Fibroblast of mammary gland (primary cell): ENCODE results near the gene USP11.

ENCODE experiments used
- DNase-seq: peaks from one replicate; pipeline ENCODE4 v3.0.0-alpha.2; 2010; ENCODE audit warnings: low read depth
- H3K4me3 ChIP-seq: 2 replicates; pipeline ENCODE4 v1.5.1; 2011; ENCODE audit warnings: low read depth, mild to moderate bottlenecking, low read length, moderate library complexity; ENCODE audit not compliant: control insufficient read depth
- TF ChIP-seq, protein P1 (sequence below): conservative IDR thresholded peaks from 2 replicates; pipeline ENCODE4 v1.5.1; 2011; ENCODE audit warnings: low read depth, low read length, inconsistent platforms; ENCODE audit not compliant: control insufficient read depth, insufficient read depth

The USP11 gene

DNA sequence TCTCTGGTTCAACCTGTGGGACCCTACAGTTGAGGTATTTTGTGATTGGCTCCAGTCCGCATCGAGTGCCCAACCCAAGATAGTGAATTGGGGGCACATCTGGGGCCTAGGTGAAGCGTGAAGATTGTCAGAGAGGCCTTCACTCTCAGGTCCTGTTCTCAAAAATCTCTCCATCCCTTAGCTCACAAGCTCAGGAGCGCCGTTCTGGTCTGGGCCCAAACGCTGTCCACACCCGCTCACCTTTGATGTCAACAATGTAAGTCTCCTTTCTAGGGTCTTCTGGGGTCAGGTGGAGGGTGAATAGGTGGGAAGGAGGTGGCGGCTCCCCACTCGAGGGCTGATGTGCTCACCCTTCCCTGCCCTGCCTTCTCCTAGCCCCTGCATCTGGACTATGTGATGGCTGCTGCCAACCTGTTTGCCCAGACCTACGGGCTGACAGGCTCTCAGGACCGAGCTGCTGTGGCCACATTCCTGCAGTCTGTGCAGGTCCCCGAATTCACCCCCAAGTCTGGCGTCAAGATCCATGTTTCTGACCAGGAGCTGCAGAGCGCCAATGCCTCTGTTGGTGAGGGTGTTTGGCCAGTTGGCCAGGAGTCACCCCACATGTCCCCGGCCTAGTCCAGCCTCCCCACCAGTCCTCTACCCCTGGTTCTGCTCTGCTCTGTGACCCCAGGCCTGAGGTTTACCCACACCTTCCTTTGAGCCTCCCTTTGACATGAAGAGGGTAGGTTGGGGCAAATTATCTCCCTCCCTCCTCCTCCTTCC is 22.0 kb upstream of the USP11 start:
- TF ChIP-seq, protein P1, sequence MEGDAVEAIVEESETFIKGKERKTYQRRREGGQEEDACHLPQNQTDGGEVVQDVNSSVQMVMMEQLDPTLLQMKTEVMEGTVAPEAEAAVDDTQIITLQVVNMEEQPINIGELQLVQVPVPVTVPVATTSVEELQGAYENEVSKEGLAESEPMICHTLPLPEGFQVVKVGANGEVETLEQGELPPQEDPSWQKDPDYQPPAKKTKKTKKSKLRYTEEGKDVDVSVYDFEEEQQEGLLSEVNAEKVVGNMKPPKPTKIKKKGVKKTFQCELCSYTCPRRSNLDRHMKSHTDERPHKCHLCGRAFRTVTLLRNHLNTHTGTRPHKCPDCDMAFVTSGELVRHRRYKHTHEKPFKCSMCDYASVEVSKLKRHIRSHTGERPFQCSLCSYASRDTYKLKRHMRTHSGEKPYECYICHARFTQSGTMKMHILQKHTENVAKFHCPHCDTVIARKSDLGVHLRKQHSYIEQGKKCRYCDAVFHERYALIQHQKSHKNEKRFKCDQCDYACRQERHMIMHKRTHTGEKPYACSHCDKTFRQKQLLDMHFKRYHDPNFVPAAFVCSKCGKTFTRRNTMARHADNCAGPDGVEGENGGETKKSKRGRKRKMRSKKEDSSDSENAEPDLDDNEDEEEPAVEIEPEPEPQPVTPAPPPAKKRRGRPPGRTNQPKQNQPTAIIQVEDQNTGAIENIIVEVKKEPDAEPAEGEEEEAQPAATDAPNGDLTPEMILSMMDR, result no peak
- no peak for DNase-seq
- no peak overlapping the region for H3K4me3 ChIP-seq

DNA sequence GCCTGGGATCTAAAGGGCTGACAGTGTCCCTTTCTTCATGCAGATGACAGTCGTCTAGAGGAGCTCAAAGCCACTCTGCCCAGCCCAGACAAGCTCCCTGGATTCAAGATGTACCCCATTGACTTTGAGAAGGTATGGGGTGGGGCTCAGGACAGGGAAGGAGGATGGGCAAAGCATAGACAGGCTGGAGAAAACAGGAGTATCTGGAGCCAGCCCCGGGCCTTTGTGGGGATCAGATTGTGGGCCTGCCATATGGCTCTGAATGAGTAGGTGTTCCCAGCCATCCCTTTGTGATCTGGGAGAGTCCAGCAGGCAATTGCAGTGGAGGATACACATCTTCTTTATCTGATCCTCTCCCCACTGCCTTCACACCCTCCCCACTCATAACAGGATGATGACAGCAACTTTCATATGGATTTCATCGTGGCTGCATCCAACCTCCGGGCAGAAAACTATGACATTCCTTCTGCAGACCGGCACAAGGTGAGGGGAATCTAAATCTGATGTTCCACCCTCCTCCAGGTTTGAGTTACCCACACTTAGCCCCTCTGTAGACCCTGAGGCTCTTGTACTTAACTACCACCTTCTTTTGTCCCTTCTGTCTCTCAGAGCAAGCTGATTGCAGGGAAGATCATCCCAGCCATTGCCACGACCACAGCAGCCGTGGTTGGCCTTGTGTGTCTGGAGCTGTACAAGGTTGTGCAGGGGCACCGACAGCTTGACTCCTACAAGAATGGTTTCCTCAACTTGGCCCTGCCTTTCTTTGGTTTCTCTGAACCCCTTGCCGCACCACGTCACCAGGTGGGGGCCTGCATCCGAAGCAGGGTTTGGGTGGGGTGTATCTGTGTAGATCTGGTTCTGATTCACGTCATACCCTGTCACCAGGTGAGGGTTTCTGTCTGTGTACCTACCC is 20.2 kb upstream of the USP11 start:
- TF ChIP-seq, protein P1, result no peak
- DNase-seq, result no peak
- H3K4me3 ChIP-seq, result no peak overlapping the region

DNA sequence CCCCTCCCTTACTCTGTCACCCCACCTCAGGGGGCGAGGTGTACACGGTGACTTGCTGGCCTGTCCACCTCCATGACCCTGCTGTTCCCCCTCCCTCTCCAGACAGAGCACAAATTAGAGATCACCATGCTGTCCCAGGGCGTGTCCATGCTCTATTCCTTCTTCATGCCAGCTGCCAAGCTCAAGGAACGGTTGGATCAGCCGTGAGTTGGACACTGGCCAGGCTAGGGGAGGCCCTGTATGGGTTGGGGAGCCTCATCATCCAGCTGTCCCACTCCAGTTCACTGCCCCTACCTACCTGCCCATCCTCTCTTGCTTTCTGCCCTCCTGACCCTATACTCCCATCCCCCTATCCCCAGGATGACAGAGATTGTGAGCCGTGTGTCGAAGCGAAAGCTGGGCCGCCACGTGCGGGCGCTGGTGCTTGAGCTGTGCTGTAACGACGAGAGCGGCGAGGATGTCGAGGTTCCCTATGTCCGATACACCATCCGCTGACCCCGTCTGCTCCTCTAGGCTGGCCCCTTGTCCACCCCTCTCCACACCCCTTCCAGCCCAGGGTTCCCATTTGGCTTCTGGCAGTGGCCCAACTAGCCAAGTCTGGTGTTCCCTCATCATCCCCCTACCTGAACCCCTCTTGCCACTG is 18.3 kb upstream of the USP11 start:
- TF ChIP-seq, protein P1, result no peak
- no peak for DNase-seq
- H3K4me3 ChIP-seq, result no peak overlapping the region

DNA sequence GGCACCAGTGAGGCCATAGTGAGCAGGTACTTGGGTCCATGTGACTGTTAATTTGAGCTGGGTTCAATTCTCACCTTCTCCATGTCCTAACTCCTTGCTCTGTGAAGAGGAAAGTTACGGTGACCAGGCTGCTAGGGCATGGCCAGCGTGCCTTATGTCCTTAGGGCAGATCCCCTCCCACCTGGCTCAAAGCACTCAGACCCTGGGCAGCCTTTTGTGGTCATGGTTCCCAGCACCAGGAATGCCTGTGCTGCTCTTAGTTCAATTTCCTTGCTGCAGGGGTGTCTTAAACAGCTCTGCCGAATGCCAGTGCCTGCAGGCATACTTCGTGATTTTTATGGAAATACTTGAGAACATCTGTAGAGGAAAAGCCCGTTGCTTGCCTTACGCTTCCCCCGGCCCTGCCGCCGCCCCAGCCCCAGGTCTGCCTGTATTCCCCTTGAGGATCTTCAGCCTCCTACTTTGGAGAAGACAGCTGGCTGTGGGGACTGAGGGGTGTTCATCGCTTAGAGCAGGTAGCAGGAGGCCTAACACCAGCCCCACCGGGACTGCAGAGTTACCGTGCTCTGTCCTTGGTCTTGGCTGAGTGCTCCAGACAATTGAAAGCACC is 17.4 kb upstream of the USP11 start:
- TF ChIP-seq, protein P1, result no peak
- H3K4me3 ChIP-seq, result no peak overlapping the region
- no peak for DNase-seq

DNA sequence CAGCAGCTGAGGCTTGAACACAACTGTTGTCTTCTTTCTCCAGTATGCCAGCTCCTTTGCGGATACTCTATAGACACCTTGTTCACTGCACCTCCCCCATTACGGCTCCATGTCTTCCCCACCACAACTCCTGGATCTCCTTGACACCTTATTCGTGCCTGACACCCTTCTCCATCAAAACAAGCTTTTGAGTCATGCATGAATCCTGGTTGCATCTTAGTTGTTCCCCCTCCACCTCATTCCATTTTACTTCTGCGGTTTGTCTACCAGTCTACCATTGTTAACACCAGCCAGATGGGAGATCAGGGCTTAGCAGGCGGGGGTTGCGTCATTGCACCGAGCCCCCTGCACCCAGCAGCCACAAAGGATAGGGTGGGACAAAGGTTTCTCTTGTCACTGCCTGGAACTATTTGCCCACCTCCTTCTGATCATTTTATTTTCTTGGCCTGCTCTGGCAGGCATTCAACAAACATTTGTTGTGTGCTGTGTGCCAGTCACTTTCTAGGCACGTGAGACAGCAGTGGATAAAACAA is 16.4 kb upstream of the USP11 start:
- TF ChIP-seq, protein P1, result no peak
- H3K4me3 ChIP-seq, result no peak overlapping the region

More for the DNA sequence above, 16.4 kb upstream of the USP11 start:
- DNase-seq, result no peak
